Lower leg skin (tissue), 3 donors: Measurements from ENCODE around the gene PLD5.

Experiments
- CTCF ChIP-seq, 3 donors: fragments of 450-650 bp; IDR thresholded peaks; one replicate each; pipeline ENCODE4 v1.5.1; 2016; ENCODE audit warnings: antibody characterized with exemption in 3 of 3, mild to moderate bottlenecking in 3 of 3, moderate library complexity in 2 of 3
- POLR2A ChIP-seq, 2 donors: fragments of 450-650 bp; IDR thresholded peaks; one replicate each; pipeline ENCODE4 v1.6.1; 2016 to 2017; ENCODE audit warnings: antibody characterized with exemption in 2 of 2, mild to moderate bottlenecking in 1 of 2, moderate library complexity in 1 of 2

- no peak for TF ChIP-seq CTCF (IDR thresholded peaks at IDR 0.05)
- no peak for TF ChIP-seq POLR2A (IDR thresholded peaks at IDR 0.05)
Observed at GRCh38 chr1:242086706-242087105, 437.8 kb downstream of the PLD5 start.
